ENCODE data around the gene SLC9B1. TPM values are rescaled to one million over a fixed set of nuclear protein-coding genes. Genes with fewer than 3 reads are reported as not detected.

SLC9B1 gene
- total and polyA plus RNA-seq, 2 of the 8 experiments (the other 6 are each of a cell fraction or from before 2014, with no cell fraction given), result 0.08 to 0.19 TPM

- no peak overlapping the region for H3K27ac ChIP-seq (ENCODE audit: low read depth, low read length)
- H3K18ac ChIP-seq (ENCODE audit: extremely low read depth, low read length), result no peak overlapping the region
- POLR2A ChIA-PET (ENCODE audit: partially characterized antibody), result no interaction called here
- H3K27me3 ChIP-seq (replicated peaks in 1 of 4; ENCODE audit: control insufficient read depth in 3 of 4, extremely low read depth in 1 of 4, insufficient read depth in 3 of 4, low read length in 3 of 4), result no peaks in the 10 kb centered on the region
- H3K4me3 ChIP-seq (ENCODE audit: extremely low read depth in 1 of 4, insufficient read depth in 2 of 4, low read depth in 3 of 4, low read length in 4 of 4), result no peak overlapping the region
- H3K9ac ChIP-seq (replicated peaks in 1 of 4; ENCODE audit: extremely low read depth in 1 of 4, low read depth in 3 of 4, low read length in 3 of 4), result no peak overlapping the region
- H3K36me3 ChIP-seq (ENCODE audit: control insufficient read depth in 2 of 4, insufficient read depth in 4 of 4, low read length in 3 of 4), result no peaks in the 10 kb centered on the region
- H4K5ac ChIP-seq (ENCODE audit: insufficient read length, low read depth, low read length), result no peak overlapping the region
- no peak overlapping the region for H3K23ac ChIP-seq (ENCODE audit: insufficient read length)
- no peak overlapping the region for H3K4ac ChIP-seq (replicated peaks; ENCODE audit: insufficient read length, low read depth, low read length)
- H4K20me1 ChIP-seq (replicated peaks in 1 of 2; ENCODE audit: control insufficient read depth in 1 of 2, insufficient read depth in 2 of 2, low read length in 2 of 2), result no peaks in the 10 kb centered on the region
- H2BK20ac ChIP-seq (ENCODE audit: low read length), result no peak overlapping the region
- WGBS, 2 experiments (ENCODE audit: extremely low coverage in 1 of 2, insufficient coverage in 1 of 2, insufficient read length in 1 of 2, insufficient replicate concordance in 2 of 2, low coverage in 1 of 2, low lambda C conversion rate in 2 of 2, missing lambda C conversion rate in 1 of 2), result 86% methylated on average over 2 of the region's 2 CpGs; no CpG with 5 or more reads in 1 of the 2 experiments
- H3K9me3 ChIP-seq (ENCODE audit: insufficient read depth in 2 of 2, low read depth in 1 of 2, low read length in 1 of 2), result peaks cover 2 to 4% of the 10 kb centered on the region in 2 experiments; a peak in 1 of 4 replicates
- no peak overlapping the region for H3K56ac ChIP-seq (replicated peaks; ENCODE audit: insufficient read length, low read depth, low read length)
- FAIRE-seq, result no peak
- H4K91ac ChIP-seq (replicated peaks; ENCODE audit: insufficient read length, low read length), result no peak overlapping the region
- no peak overlapping the region for H2BK15ac ChIP-seq (ENCODE audit: low read length)
- TF ChIP-seq RNF2 (IDR thresholded peaks at IDR 0.05; ENCODE audit: borderline replicate concordance, low read depth, low read length, missing control alignments, poor library complexity, severe bottlenecking), result no peak
- TF ChIP-seq CHD2 (IDR thresholded peaks at IDR 0.05; ENCODE audit: low read length), result no peak
- TF ChIP-seq GTF2F1 (IDR thresholded peaks at IDR 0.05; ENCODE audit: borderline replicate concordance, low read depth, low read length), result no peak
- TF ChIP-seq, protein P1, sequence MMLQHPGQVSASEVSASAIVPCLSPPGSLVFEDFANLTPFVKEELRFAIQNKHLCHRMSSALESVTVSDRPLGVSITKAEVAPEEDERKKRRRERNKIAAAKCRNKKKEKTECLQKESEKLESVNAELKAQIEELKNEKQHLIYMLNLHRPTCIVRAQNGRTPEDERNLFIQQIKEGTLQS (IDR thresholded peaks at IDR 0.05; ENCODE audit: insufficient read depth, low read depth, low read length), result no peak
- no peak for TF ChIP-seq POLR2A (IDR thresholded peaks at IDR 0.05; ENCODE audit: control extremely low read depth in 1 of 2, low read depth in 2 of 2, low read length in 2 of 2)
- TF ChIP-seq MAFK (IDR thresholded peaks at IDR 0.05; ENCODE audit: low read depth, low read length), result no peak
- TF ChIP-seq TEAD4 (IDR thresholded peaks at IDR 0.05; ENCODE audit: low read depth, low read length), result no peak
- no peak for TF ChIP-seq KDM5A (IDR thresholded peaks at IDR 0.05; ENCODE audit: low read length)
- TF ChIP-seq BACH1 (IDR thresholded peaks at IDR 0.05; ENCODE audit: low read length), result no peak
- no peak for TF ChIP-seq RXRA (IDR thresholded peaks at IDR 0.05; ENCODE audit: insufficient read depth, low read depth, low read length)
- TF ChIP-seq EZH2 (IDR thresholded peaks at IDR 0.05; ENCODE audit: low read depth, low read length, severe bottlenecking), result no peak
- no peak for TF ChIP-seq ASH2L (IDR thresholded peaks at IDR 0.05; ENCODE audit: low read length)
- no peak for TF ChIP-seq GABPA (IDR thresholded peaks at IDR 0.05; ENCODE audit: borderline replicate concordance, insufficient read depth, low read length)
- no peak for TF ChIP-seq TAF1 (IDR thresholded peaks at IDR 0.05; ENCODE audit: low read depth, low read length)
- no peak for TF ChIP-seq TAF7 (optimal IDR thresholded peaks at IDR 0.05; ENCODE audit: borderline replicate concordance, low read depth, low read length)
- CTCF ChIA-PET (ENCODE audit: partially characterized antibody), result no interaction called here
- no peak overlapping the region for H2AK5ac ChIP-seq (ENCODE audit: low read depth, low read length)
- H2BK5ac ChIP-seq (ENCODE audit: low read depth, low read length), result no peak overlapping the region
- H2AFZ ChIP-seq (ENCODE audit: low read length), result no peak overlapping the region
- peaks cover 0 to 4% (median 0%) of the 10 kb centered on the region in 4 experiments; a peak in 1 of 7 replicates for H3K4me1 ChIP-seq (replicated peaks in 1 of 4; ENCODE audit: control insufficient read depth in 3 of 4, insufficient read depth in 4 of 4, low read length in 3 of 4)
- H3K14ac ChIP-seq (ENCODE audit: insufficient read length), result no peak overlapping the region
- no peaks in the 10 kb centered on the region for H3K79me1 ChIP-seq (ENCODE audit: low read depth, low read length)
- no peak overlapping the region for H2BK120ac ChIP-seq (replicated peaks; ENCODE audit: low read depth, low read length)
- no peak overlapping the region for H3K4me2 ChIP-seq (ENCODE audit: insufficient read depth in 1 of 2, low read depth in 2 of 2, low read length in 2 of 2)
- H2BK12ac ChIP-seq (ENCODE audit: low read depth, low read length), result no peak overlapping the region
- H3K79me2 ChIP-seq (ENCODE audit: control insufficient read depth in 1 of 2, insufficient read depth in 2 of 2, low read length in 2 of 2), result no peaks in the 10 kb centered on the region
- no peak overlapping the region for H4K8ac ChIP-seq (ENCODE audit: extremely low read depth, insufficient read depth, low read length)
- no peaks in the 10 kb centered on the region; the same call in 1 of the 2 replicates for H3K23me2 ChIP-seq (ENCODE audit: low read depth, low read length)
- DNase-seq (ENCODE audit: low read depth in 1 of 2, low spot score in 2 of 2), result no peak
These were observed 1.6 kb upstream of the SLC9B1 start for GRCh38 chr4:103021120-103021519.

Measured in H1 (cell line).